Stimulated activated CD8-positive, alpha-beta memory T cell treated with anti-CD3 and anti-CD28 coated beads, Interleukin-12 subunit alpha, Interleukin-12 subunit beta, amount 100 ng/mL, for 24 hours (primary cell): Measurements from ENCODE around the gene GAS5.

ENCODE experiments used
- DNase-seq: peaks from one replicate; pipeline ENCODE4 v3.0.0-alpha.2; 2020; ENCODE audit errors: extremely low read depth

GAS5 gene

GRCh38 chr1:173824315-173825081, 43.3 kb downstream of the GAS5 start, which contains the start of the genes CENPL and DARS2:
Gene CENPL (minus strand): TSS chr1:173824883. CDS start chr1:173811299, 13,584 bp downstream.
Gene DARS2 (plus strand): TSS chr1:173824673. CDS start chr1:173825230, 557 bp downstream.
- peak; percentile 69 for DNase-seq

GRCh38 chr1:173823781-173824314, 43.9 kb downstream of the GAS5 start:
- no peak for DNase-seq

GRCh38 chr1:173821680-173822079, 46.1 kb downstream of the GAS5 start:
- no peak for DNase-seq

GRCh38 chr1:173818459-173818858, 49.3 kb downstream of the GAS5 start:
- no peak for DNase-seq
